Heart right ventricle (tissue), 16 donors: ENCODE results near the gene GPBP1. TPM values are rescaled to one million over a fixed set of nuclear protein-coding genes. Genes with fewer than 3 reads are reported as not detected.

ENCODE experiments used
- ATAC-seq, 8 donors: fragments of 200-7000 bp; cut with Tn5 transposase; one replicate each; pipeline ENCODE4 v1.9.1; 2020; ENCODE audit warnings: mild to moderate bottlenecking in 8 of 8, moderate library complexity in 8 of 8, moderate number of reproducible peaks in 1 of 8
- DNase-seq, 2 donors: peaks; one replicate each; pipeline ENCODE4 v3.0.0-alpha.2; 2020
- H3K27ac ChIP-seq, 10 donors: fragments of 200-600 bp; sonication (generic) in 2 of 10; one replicate each; pipeline versions ENCODE4 v1.5.0 to v1.8.0; 2020 to 2022; ENCODE audit warnings: mild to moderate bottlenecking in 3 of 10
- H3K27me3 ChIP-seq, 7 donors: fragments of 200-600 bp; one replicate each; pipeline ENCODE4 v1.8.0; 2021 to 2022; ENCODE audit warnings: mild to moderate bottlenecking in 2 of 7
- H3K36me3 ChIP-seq, 9 donors: fragments of 200-600 bp; sonication (generic) in 1 of 9; one replicate each; pipeline versions ENCODE4 v1.5.0 to v1.8.0; 2020 to 2022; ENCODE audit warnings: mild to moderate bottlenecking in 2 of 9
- H3K4me1 ChIP-seq, 9 donors: fragments of 200-600 bp; sonication (generic) in 1 of 9; one replicate each; pipeline versions ENCODE4 v1.5.0 to v1.8.0; 2020 to 2022; ENCODE audit warnings: mild to moderate bottlenecking in 4 of 9
- H3K4me3 ChIP-seq, 10 donors: fragments of 200-600 bp; sonication (generic) in 2 of 10; one replicate each; pipeline versions ENCODE4 v1.5.0 to v1.8.0; 2020 to 2022; ENCODE audit warnings: mild to moderate bottlenecking in 7 of 10, moderate library complexity in 2 of 10
- H3K9me3 ChIP-seq, 11 donors: fragments of 200-600 bp in 10 of 11; sonication (generic) in 2 of 11; one replicate each; pipeline versions ENCODE4 v1.5.0 to v1.8.0; 2013 to 2022; ENCODE audit warnings: mild to moderate bottlenecking in 2 of 11, control low read depth in 1 of 11, moderate library complexity in 1 of 11
- CTCF ChIP-seq, 9 donors: fragments of 200-600 bp; sonication (generic) in 2 of 9; IDR thresholded peaks; one replicate each; pipeline versions ENCODE4 v1.5.0 to v1.8.0; 2021 to 2022; ENCODE audit warnings: antibody characterized with exemption in 9 of 9, mild to moderate bottlenecking in 5 of 9, moderate library complexity in 1 of 9
- WGBS, 2 donors: extraction: QIAGEN DNeasy Blood & Tissue Kit; methylation state at CpG; one replicate each; pipeline ENCODE4 v1.1.7; 2013; ENCODE audit warnings: inconsistent platforms in 1 of 2; 5-methylcytosine and 5-hydroxymethylcytosine counted together
- intact Hi-C, 10 donors: fragments of 100-400 bp; cut with DNase I; formaldehyde crosslinking; loops; one replicate each; pipeline versions ENCODE4 v1.11.1 to v1.14.2; 2022
- polyA plus RNA-seq, 2 donors: library from polyadenylated mRNA; stranded (reverse); fragments of 200-250 nt; gene quantifications; one replicate each; pipeline ENCODE4 v1.2.3, GENCODE V29; 2013
- total RNA-seq, 10 donors: library from RNA; stranded (reverse); fragmentation: NEBNext Ultra II Directional in 3 of 10; extraction: Animal tissue kit (Norgen Biotek cat#: 25700) in 3 of 10; gene quantifications; one replicate each; pipeline versions ENCODE4 v1.2.1 to v1.2.4, GENCODE V29; 2021 to 2023
- donor health status: Arrhythmogenic right ventricular cardiomyopathy.
- donor health status: ischemic (EF 13 %, LVEDD 7.1; RV severe dilation, severe dysfunction).
- donor health status: healthy with polysubstance abuse.
- donor health status: DM: no; HTN: yes; CAD: no.
- donor health status: DM: no; HTN: no; CAD: no.
- donor health status: ischemic (EF 25% LVEDD 6.9; RV normal size, moderate dysfunction).
- donor health status: ischemic (EF 25% LVEDD 5.7; RV mildly dilated, moderate dysfunction).
- donor health status: healthy.
- donor health status: DM: yes; HTN: yes; CAD: no.
- donor health status: Ischemic cardiomyopathy.
- donor health status: ischemic (EF 35%, LVEDD 5.7; RV mildly dilated, moderate dysfunction).
- donor health status: nonischemic (EF 11% LVEDD 7.7; RV severe dilation, severe dysfunction).
- donor health status: DM: yes; HTN: yes; CAD: no.
- donor health status: PGD.
- donor health status: ischemic (EF 29% LVEDD 5.4; RV normal size, mild dysfunction).
- donor health status: nonischemic (EF 23%, LVEDD 6.1; RV moderate dilation, normal function).

The GPBP1 gene
- total and polyA plus RNA-seq, 12 donors: 40.1 to 69.3 (median 51.0) TPM

GRCh38 chr5:57221049-57221568 is 47.2 kb downstream of the GPBP1 start:
- no peaks in the 10 kb centered on the region for H3K9me3 ChIP-seq
- no peak overlapping the region for H3K27ac ChIP-seq
- H3K4me3 ChIP-seq: no peak overlapping the region
- peaks cover 0 to 45% (median 0%) of the 10 kb centered on the region in 9 donors for H3K36me3 ChIP-seq
- TF ChIP-seq CTCF (IDR thresholded peaks at IDR 0.05): peak; percentile 83 to 96 (median 92)
- H3K27me3 ChIP-seq: no peaks in the 10 kb centered on the region
- 78 to 85% methylated on average over 2 of the region's 2 CpGs for WGBS, 2 donors
- peaks cover 0 to 25% (median 15%) of the 10 kb centered on the region in 9 donors for H3K4me1 ChIP-seq
- intact Hi-C loops: loop anchor here (2.0 to 10.0 kb wide), 9 partner anchors 44 to 956 kb away; partner anchors contain the start of genes SETD9 (in 4 of the 10), MIER3 (in 3 of the 10) and GPBP1 (in 1 of the 10)
- ATAC-seq (peak in 6 of 8 donors; percentile 29 to 79 (median 68)), DNase-seq (peak in 1 of 2 donors; percentile 48)

GRCh38 chr5:57225553-57225952 is 51.7 kb downstream of the GPBP1 start:
- intact Hi-C loops: loop anchor here in 3 of 10 donors (10.0 kb wide), 2 partner anchors 321 to 961 kb away; partner anchors contain the start of gene SETD9 (in 2 of the 3)
- Histone ChIP-seq H3K36me3 (peaks cover 0 to 28% (median 0%) of the 10 kb centered on the region in 9 donors), H3K4me1 (peaks cover 0 to 19% (median 11%) of the 10 kb centered on the region in 9 donors), H3K9me3 (no peaks in the 10 kb centered on the region), H3K27me3 (no peaks in the 10 kb centered on the region), H3K4me3 (no peak overlapping the region), H3K27ac (no peak overlapping the region)
- WGBS, 2 donors: 73% methylated on average over 3 of the region's 3 CpGs
- no peak for TF ChIP-seq CTCF (IDR thresholded peaks at IDR 0.05)
- no peak for DNase-seq
- peak in 1 of 8 donors; percentile 33 for ATAC-seq

- Histone ChIP-seq H3K36me3 (peaks cover 0 to 54% (median 7%) of the 10 kb centered on the region in 9 donors), H3K27ac (no peak overlapping the region), H3K27me3 (no peaks in the 10 kb centered on the region), H3K4me3 (no peak overlapping the region), H3K9me3 (no peaks in the 10 kb centered on the region), H3K4me1 (peaks cover 0 to 15% (median 7%) of the 10 kb centered on the region in 9 donors)
- ATAC-seq (no peak), DNase-seq (no peak)
- 95 to 98% methylated on average over 4 of the region's 4 CpGs for WGBS, 2 donors
- intact Hi-C loops: loop anchor here in 3 of 10 donors (10.0 kb wide), 2 partner anchors 325 to 965 kb away; partner anchors contain the start of gene SETD9 (in 2 of the 3)
- TF ChIP-seq CTCF (IDR thresholded peaks at IDR 0.05): no peak
Measured at GRCh38 chr5:57229313-57229712, 55.5 kb downstream of the GPBP1 start.

- WGBS, 2 donors: 57 to 62% methylated on average over 4 of the region's 4 CpGs
- no peak overlapping the region for H3K4me3 ChIP-seq
- peaks cover 0 to 64% (median 7%) of the 10 kb centered on the region in 9 donors for H3K36me3 ChIP-seq
- DNase-seq (no peak), ATAC-seq (peak in 7 of 8 donors; percentile 26 to 74 (median 57))
- H3K9me3 ChIP-seq: no peaks in the 10 kb centered on the region
- no peaks in the 10 kb centered on the region for H3K27me3 ChIP-seq
- H3K4me1 ChIP-seq: peaks cover 0 to 15% (median 7%) of the 10 kb centered on the region in 9 donors
- H3K27ac ChIP-seq: peak overlapping the region in 3 of 10 donors; percentile 8 to 19 (median 15)
- no peak for TF ChIP-seq CTCF (IDR thresholded peaks at IDR 0.05)
- intact Hi-C loops: no loop called here
Measured at GRCh38 chr5:57231607-57232006, 57.7 kb downstream of the GPBP1 start.
